ENCODE data around the gene CEP131. TPM values are rescaled to one million over a fixed set of nuclear protein-coding genes. Genes with fewer than 3 reads are reported as not detected.

The CEP131 gene
- total RNA-seq, 2 donors from 2014 or later: 23.2 to 28.0 TPM

DNA sequence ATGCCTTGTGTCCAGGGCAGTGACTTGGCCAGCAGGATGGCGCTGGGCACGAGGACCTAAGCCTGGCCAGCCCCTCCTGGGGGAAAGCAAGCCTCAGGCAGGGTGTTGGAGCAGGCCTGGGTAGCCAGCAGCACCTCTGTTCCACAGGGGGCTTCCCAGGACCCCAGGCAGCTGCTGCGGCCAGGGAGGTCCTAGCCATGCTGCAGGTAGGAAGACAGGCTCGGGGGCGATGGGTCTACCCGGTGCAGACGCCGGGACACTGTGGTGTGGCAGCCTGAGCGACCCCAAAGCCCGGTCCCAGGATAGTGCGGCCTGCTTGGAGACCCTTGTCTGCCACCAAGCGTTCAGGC lies 34.3 kb downstream of the CEP131 start:
- Histone ChIP-seq H3K36me3 (ENCODE audit: control insufficient read depth, insufficient read depth, low read length) (no peaks in the 10 kb centered on the region), H3K4me1 (ENCODE audit: control insufficient read depth, insufficient read depth, low read length) (no peaks in the 10 kb centered on the region), H3K9ac (ENCODE audit: extremely low read depth, low read length, poor library complexity, severe bottlenecking) (no peak overlapping the region), H3K27ac (ENCODE audit: low read depth, low read length) (no peak overlapping the region), H3K9me3 (ENCODE audit: control insufficient read depth, low read length) (no peaks in the 10 kb centered on the region), H3K27me3 (ENCODE audit: control insufficient read depth, insufficient read depth, low read length, poor library complexity, severe bottlenecking) (no peaks in the 10 kb centered on the region), H3K4me3 (ENCODE audit: low read length) (no peak overlapping the region)
- H3K27me3 Mint-ChIP-seq (ENCODE audit: insufficient read depth): no peaks in the 10 kb centered on the region
- H3K4me1 Mint-ChIP-seq: no peaks in the 10 kb centered on the region
- H3K4me3 Mint-ChIP-seq: no peak overlapping the region
- no peak overlapping the region for H3K27ac Mint-ChIP-seq
- TF ChIP-seq, protein P1, sequence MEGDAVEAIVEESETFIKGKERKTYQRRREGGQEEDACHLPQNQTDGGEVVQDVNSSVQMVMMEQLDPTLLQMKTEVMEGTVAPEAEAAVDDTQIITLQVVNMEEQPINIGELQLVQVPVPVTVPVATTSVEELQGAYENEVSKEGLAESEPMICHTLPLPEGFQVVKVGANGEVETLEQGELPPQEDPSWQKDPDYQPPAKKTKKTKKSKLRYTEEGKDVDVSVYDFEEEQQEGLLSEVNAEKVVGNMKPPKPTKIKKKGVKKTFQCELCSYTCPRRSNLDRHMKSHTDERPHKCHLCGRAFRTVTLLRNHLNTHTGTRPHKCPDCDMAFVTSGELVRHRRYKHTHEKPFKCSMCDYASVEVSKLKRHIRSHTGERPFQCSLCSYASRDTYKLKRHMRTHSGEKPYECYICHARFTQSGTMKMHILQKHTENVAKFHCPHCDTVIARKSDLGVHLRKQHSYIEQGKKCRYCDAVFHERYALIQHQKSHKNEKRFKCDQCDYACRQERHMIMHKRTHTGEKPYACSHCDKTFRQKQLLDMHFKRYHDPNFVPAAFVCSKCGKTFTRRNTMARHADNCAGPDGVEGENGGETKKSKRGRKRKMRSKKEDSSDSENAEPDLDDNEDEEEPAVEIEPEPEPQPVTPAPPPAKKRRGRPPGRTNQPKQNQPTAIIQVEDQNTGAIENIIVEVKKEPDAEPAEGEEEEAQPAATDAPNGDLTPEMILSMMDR (conservative IDR thresholded peaks at IDR 0.05): no peak
- H3K9me3 Mint-ChIP-seq: no peaks in the 10 kb centered on the region
- 93 to 100% methylated on average over 1 to 12 of the region's 12 CpGs for WGBS, 2 experiments (ENCODE audit: insufficient coverage in 1 of 2, insufficient read length in 1 of 2)
- no peaks in the 10 kb centered on the region for H3K36me3 Mint-ChIP-seq (ENCODE audit: low read depth)
- DNase-seq: no peak

DNA sequence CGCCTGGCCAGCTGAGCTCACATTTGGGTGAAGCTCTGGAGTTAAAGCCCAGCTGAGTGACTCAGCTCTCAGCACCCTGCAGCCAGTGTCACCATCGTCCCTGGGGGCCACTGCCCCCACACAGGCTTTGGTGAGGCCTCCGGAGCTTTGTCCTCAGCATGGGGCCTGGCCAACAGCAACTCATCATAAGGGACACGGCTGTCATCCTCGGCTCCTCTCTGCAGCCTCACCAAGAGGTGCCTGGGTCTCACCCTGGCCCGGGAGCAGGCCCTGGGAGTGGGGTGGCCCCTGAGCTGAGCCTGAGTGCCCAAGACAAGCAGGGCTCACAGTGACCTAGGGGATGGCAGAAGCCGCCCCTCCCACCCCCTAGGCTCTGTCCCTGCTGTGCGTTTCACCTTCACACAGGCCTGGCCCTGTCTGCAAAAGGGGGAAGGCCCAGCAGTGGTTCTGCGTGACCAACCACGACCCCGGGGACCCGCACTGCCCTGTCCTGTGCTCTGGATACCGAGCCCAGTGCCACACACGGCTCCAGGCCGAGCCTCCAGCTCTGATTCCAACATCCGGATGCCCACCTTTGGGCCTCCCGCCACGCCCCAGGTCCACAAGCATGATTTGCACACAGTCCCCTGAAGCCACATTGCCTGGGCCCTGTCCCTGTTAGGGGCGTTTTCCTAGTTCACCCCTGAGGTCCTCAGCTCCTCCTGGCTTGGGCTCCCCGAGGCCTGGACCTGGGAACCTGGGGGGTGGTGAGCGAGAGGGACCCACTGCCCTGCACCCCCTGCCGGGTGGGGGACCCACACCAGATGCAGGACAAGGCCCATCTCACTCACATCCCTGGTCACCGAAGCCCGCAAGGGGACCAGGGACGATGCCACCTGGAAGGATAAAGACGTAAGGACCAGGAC lies 34.9 kb downstream of the CEP131 start:
- Histone ChIP-seq H3K27ac (ENCODE audit: low read depth, low read length) (no peak overlapping the region), H3K4me1 (ENCODE audit: control insufficient read depth, insufficient read depth, low read length) (no peaks in the 10 kb centered on the region), H3K27me3 (ENCODE audit: control insufficient read depth, insufficient read depth, low read length, poor library complexity, severe bottlenecking) (no peaks in the 10 kb centered on the region), H3K4me3 (ENCODE audit: low read length) (no peak overlapping the region), H3K9me3 (ENCODE audit: control insufficient read depth, low read length) (no peaks in the 10 kb centered on the region), H3K9ac (ENCODE audit: extremely low read depth, low read length, poor library complexity, severe bottlenecking) (no peak overlapping the region), H3K36me3 (ENCODE audit: control insufficient read depth, insufficient read depth, low read length) (no peaks in the 10 kb centered on the region)
- no peak for DNase-seq
- no peaks in the 10 kb centered on the region for H3K4me1 Mint-ChIP-seq
- H3K27me3 Mint-ChIP-seq (ENCODE audit: insufficient read depth): no peaks in the 10 kb centered on the region
- no peak overlapping the region for H3K27ac Mint-ChIP-seq
- TF ChIP-seq, protein P1 (conservative IDR thresholded peaks at IDR 0.05): no peak
- H3K36me3 Mint-ChIP-seq (ENCODE audit: low read depth): no peaks in the 10 kb centered on the region
- 92% methylated on average over 20 to 26 of the region's 26 CpGs for WGBS, 2 experiments (ENCODE audit: insufficient coverage in 1 of 2, insufficient read length in 1 of 2)
- no peaks in the 10 kb centered on the region for H3K9me3 Mint-ChIP-seq
- H3K4me3 Mint-ChIP-seq: no peak overlapping the region

DNA sequence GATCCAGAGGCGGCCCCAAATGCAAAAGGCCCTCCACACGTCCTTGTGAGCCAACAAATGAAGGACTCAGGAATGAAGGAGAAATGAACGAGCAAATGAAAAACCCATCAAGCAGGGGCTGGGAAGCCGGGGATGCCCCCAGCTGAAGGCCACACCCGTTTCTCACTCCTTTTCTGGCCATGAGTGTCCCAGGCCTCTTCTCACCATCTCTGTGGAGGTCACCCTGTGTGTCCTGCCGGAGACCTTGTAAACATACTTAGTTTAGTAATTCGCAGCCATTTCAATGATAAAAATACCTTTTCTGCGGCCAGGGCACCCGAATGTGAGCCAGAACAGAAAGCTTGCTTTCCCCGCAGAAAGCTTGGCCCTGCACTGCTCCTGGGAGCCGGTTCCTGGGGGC lies 35.6 kb downstream of the CEP131 start:
- Mint-ChIP-seq H3K9me3 (no peaks in the 10 kb centered on the region), H3K27me3 (ENCODE audit: insufficient read depth) (no peaks in the 10 kb centered on the region), H3K4me3 (no peak overlapping the region), H3K27ac (no peak overlapping the region), H3K36me3 (ENCODE audit: low read depth) (no peaks in the 10 kb centered on the region), H3K4me1 (no peaks in the 10 kb centered on the region)
- H3K4me1 ChIP-seq (ENCODE audit: control insufficient read depth, insufficient read depth, low read length): no peaks in the 10 kb centered on the region
- 92 to 93% methylated on average over 11 of the region's 11 CpGs for WGBS, 2 experiments (ENCODE audit: insufficient coverage in 1 of 2, insufficient read length in 1 of 2)
- no peaks in the 10 kb centered on the region for H3K9me3 ChIP-seq (ENCODE audit: control insufficient read depth, low read length)
- no peak overlapping the region for H3K9ac ChIP-seq (ENCODE audit: extremely low read depth, low read length, poor library complexity, severe bottlenecking)
- no peak overlapping the region for H3K4me3 ChIP-seq (ENCODE audit: low read length)
- no peaks in the 10 kb centered on the region for H3K36me3 ChIP-seq (ENCODE audit: control insufficient read depth, insufficient read depth, low read length)
- H3K27me3 ChIP-seq (ENCODE audit: control insufficient read depth, insufficient read depth, low read length, poor library complexity, severe bottlenecking): no peaks in the 10 kb centered on the region
- no peak for DNase-seq
- TF ChIP-seq, protein P1 (conservative IDR thresholded peaks at IDR 0.05): no peak
- no peak overlapping the region for H3K27ac ChIP-seq (ENCODE audit: low read depth, low read length)
